NOMO-1 (cell line): ENCODE measurements around the gene CKLF.
"Not testable (repeated sequence)": the region's sequence is repeated elsewhere in the genome, so short reads cannot be mapped to it uniquely, and the experiment has no call there.

Experiments
- DNase-seq, 2 experiments: peaks; one replicate each; lab custom pipeline; 2025; ENCODE audit not compliant: unreplicated experiment in 2 of 2; lab: John Stamatoyannopoulos, UW

The CKLF gene

GRCh38 chr16:66592241-66592640 lies 39.9 kb downstream of the CKLF start:
- no peak for DNase-seq

GRCh38 chr16:66592814-66593213 lies 40.4 kb downstream of the CKLF start:
- no peak for DNase-seq

GRCh38 chr16:66594739-66595138 lies 42.4 kb downstream of the CKLF start:
- no peak for DNase-seq

GRCh38 chr16:66596559-66596958 lies 44.2 kb downstream of the CKLF start:
- DNase-seq, result not testable (repeated sequence)

GRCh38 chr16:66596986-66597848 lies 44.8 kb downstream of the CKLF start:
- DNase-seq, result no peak

- DNase-seq, result no peak
Observed at GRCh38 chr16:66598111-66598510, 45.7 kb downstream of the CKLF start.

- DNase-seq, result no peak
Observed at GRCh38 chr16:66599726-66600125, 47.4 kb downstream of the CKLF start.

- no peak for DNase-seq
Observed at GRCh38 chr16:66600477-66600876, 48.1 kb downstream of the CKLF start.

GRCh38 chr16:66601471-66601870 lies 49.1 kb downstream of the CKLF start:
- no peak for DNase-seq

GRCh38 chr16:66603537-66604375 lies 51.4 kb downstream of the CKLF start:
- DNase-seq, result peak; percentile 39 to 84

GRCh38 chr16:66604376-66605176 lies 52.2 kb downstream of the CKLF start, which contains the start of gene CMTM3:
Gene CMTM3 (plus strand): TSS chr16:66604704. CDS start chr16:66604806, 102 bp downstream.
- DNase-seq, result peak; percentile 45 to 59

- DNase-seq, result no peak
Observed at GRCh38 chr16:66605177-66605978, 53.0 kb downstream of the CKLF start.

- no peak for DNase-seq
Observed at GRCh38 chr16:66605979-66606751, 53.8 kb downstream of the CKLF start.

GRCh38 chr16:66608241-66609138 lies 56.1 kb downstream of the CKLF start:
- DNase-seq, result peak; percentile 58 to 67

GRCh38 chr16:66609139-66609510 lies 56.7 kb downstream of the CKLF start:
- no peak for DNase-seq

GRCh38 chr16:66610111-66610820 lies 57.9 kb downstream of the CKLF start:
- DNase-seq, result no peak

GRCh38 chr16:66611911-66612310 lies 59.5 kb downstream of the CKLF start:
- DNase-seq, result not testable (repeated sequence)

GRCh38 chr16:66612422-66612821 lies 60.0 kb downstream of the CKLF start:
- no peak for DNase-seq
